Stimulated activated CD4-positive, alpha-beta T cell treated with anti-CD3 and anti-CD28 coated beads, Interleukin-2, amount 100 ng/mL, for 48 hours (primary cell): Measurements from ENCODE around the gene NR6A1.

Source experiments
- DNase-seq, 2 donors: peaks; one replicate each; pipeline ENCODE4 v3.0.0-alpha.2; 2020

The NR6A1 gene

DNA sequence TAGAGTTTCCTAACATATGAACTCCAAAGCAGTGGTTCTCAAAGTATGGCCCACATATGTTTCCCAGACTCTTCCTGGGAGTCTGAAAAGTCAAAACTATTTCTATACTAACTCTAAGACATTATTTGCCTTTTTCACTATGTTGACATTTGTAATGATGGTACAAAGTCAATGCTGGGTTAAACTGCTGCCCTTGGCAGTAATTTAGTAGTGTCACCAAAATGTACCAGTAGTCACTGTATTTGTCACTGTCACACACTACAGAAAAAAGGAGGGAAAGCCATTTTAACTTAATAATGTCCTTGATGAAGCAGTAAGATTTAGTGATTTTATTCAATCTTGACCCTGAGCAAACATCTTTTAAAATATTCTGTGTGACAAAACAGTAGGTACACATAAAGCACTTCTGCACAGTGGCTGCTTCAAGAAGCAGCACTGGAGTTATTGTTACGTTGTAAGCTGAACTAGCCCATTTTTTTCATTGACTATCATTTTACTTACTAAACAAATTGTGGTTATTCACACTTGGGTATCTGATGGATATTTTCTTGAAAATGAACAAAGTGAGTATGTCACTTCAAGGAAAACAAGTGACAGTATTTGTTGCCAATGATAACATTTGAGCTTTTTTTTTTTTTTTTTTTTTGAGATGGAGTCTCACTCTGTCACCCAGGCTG, 90.3 kb downstream of the NR6A1 start:
- DNase-seq: no peak

DNA sequence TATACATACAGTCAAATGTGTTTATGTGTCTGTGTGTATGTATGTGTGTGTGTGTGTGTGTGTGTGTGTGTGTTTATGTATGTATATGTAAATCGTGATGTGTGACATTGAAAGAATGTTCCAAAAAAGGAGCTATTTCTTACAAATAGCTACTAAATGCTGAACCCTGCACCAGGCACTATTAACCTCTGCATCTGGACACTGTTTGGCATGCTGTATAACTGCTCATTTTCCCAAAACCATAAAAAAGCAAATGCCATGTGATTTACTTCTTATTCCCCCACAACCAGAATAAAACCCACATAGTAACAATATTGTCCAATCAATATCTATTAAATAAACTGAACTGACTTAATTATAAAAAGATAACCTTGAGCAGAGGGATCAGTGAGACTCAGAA, 91.1 kb downstream of the NR6A1 start:
- no peak for DNase-seq

DNA sequence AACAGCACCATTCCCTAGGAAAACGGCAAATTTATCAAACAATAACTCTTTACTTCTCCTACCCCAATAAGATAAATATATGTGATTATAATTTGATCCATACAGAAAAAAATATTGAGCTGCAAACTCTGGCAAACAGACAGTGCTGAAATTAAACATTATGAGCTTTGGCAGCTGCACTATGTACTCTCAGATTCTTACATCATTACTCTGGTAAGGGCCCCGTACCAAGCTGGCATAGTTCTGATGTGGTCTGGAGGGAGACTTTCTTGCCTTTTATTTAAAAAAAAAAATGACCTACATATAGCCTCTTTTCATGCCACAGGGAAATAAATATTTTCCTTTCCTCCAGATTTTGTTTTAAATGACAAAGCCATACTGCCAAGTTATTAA, 95.0 kb downstream of the NR6A1 start:
- DNase-seq: no peak

DNA sequence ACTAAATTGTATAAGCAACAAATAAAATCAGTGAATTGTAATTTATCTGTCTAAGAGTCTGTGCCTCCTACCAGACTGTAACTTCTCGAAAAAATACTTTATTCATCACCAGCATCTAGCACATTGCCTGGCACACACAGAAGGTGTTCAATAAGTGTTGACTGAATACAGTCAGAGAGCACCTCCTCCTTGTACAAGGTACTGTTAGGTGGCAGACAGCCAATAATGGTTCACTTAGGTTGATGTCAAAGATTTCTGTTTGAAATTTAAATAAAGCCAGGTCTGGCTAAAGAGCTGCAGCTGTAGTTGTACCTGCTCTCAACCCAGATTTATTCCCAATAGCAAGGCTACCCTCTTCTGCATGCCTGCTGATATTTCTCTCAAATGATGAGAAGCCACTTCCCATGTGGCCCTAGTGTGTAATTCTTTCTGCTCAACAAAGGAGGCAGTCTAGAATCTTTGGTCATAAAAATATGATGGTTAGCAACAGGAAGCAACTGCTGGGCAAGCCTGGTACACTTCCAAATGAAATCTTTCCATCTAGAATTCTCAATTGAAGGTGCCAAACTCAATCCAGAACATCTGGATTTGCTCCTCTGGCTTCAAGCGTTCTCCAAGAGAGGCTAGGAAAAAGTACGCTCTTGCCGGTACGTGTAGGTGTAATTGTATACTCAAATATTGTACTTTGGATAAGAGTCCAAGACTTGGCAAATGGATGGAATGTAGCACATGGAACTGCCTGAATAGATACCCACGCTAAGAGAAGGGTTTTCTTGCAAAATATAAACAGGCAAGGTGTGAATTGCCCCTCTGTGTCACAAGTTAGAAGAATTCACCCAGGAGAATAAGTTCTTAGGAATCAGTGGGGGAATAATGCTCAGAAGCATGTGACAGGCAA, 95.6 kb downstream of the NR6A1 start:
- no peak for DNase-seq

DNA sequence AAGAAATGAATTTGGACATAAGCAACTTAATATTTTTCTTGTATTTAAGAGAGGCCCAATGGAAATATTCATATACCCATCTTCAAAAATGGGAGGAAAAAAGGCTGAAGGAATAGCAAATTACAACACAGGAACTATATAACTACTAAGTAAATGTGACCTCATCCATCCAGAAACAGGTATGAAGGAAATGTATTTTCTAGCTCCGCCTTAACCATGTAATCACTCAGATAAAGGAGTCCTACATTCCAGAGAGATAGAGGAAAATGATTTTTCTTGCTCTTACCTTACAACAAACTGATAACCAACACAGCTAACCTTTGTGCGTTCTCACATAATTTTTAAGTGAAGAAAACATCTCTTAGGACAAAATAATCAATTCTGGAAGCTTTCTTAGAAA, 96.5 kb downstream of the NR6A1 start:
- no peak for DNase-seq

DNA sequence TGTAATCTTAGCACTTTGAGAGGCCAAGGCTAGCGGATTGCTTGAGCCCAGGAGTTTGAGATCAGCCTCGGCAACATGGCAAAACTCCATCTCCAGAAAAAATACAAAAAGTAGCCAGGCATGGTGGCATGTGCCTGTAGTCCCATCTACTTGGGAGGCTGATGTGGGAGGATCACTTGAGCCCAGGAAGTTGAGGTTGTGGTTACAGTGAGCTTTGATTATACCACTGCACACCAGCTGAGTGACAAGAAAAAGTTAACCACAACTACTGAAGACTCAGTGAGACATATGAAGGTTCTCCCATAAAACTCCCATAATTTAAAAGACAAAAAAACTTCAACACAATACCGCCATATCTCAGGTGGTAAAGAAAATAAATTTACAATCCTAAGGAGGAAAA, 98.0 kb downstream of the NR6A1 start:
- no peak for DNase-seq

DNA sequence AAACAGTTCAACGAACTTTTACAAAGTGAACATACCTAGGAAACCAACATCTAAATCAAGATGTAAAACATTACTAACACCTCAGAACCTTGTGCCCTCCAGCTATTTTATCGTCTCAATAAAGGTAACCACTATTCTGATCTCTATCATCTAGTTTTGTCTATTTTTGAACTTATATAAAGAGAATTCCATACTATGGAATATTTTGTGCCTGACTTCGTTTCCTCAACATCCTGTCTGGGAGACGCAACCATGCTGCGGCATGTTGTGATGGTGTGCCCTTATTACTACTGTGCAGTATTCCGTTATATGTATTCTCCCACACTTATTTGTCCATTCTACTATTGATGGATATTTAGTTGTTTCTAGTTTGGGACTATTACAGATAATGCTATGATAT, 99.2 kb downstream of the NR6A1 start:
- DNase-seq: no peak

DNA sequence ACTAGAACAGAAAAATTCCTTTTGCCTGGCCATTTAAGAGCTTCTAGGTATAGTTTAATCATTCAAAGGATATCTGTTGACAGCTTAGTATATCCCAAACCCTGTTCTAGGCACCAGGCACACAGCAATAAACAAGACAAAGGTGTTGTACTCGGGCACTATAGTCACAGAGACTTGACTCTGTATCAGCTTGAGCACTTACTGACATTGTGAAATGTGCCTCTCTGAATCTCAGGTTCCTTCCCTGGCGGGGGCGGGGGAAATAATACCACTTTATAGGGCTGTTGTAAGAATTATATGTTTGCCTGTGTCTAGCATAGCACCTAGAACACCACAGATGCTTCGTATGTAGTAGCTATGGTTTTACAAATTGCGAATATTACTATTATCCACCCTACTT, 104.5 kb downstream of the NR6A1 start:
- no peak for DNase-seq

DNA sequence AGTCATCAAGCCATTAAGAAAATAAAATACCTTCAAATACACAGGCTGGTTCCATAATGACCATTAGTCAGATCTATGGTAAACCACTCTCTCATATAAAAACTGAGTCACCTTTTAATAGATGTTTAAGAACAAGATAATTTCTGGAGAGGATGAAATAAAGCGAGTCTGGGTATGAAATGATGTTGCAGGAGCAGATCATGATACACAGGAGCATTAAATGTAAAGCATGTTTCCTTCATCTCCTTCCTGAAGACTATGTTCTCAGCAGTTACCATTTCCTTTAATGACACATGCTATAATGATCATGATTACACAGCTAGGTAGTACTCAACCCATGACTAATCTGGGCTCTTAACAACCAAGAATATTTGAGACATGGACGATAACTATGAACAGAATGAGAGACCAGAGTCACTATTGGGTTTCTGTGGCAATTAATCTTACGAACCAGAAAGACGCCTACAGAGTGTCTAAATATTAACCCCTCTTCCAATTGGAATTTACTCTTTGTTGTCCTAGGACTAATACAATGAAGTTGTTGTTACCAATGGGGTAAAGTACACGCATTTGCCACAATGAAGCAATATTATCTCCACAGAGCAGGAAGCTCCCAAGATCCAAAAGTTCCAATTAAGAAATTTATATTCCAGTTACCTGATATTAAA, 105.6 kb downstream of the NR6A1 start:
- no peak for DNase-seq

DNA sequence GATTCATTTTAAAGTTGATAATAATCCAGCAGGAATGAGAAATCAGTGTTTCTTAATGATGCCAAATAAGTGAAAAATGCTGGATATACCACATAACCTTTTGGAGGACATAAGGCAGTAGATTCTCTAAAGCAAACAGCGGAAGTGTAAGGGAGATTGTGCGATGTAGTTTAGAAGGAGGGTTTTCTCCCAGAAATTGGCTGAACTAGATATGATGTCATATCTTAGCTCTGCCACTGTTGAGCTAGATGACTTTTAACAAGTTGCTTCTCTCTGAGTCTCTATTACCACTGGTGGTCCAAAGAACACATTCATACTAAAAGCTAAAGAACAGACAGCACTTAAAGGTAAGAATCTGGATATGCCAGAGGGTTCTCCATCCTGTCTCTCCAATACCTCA, 107.0 kb downstream of the NR6A1 start:
- DNase-seq: no peak

DNA sequence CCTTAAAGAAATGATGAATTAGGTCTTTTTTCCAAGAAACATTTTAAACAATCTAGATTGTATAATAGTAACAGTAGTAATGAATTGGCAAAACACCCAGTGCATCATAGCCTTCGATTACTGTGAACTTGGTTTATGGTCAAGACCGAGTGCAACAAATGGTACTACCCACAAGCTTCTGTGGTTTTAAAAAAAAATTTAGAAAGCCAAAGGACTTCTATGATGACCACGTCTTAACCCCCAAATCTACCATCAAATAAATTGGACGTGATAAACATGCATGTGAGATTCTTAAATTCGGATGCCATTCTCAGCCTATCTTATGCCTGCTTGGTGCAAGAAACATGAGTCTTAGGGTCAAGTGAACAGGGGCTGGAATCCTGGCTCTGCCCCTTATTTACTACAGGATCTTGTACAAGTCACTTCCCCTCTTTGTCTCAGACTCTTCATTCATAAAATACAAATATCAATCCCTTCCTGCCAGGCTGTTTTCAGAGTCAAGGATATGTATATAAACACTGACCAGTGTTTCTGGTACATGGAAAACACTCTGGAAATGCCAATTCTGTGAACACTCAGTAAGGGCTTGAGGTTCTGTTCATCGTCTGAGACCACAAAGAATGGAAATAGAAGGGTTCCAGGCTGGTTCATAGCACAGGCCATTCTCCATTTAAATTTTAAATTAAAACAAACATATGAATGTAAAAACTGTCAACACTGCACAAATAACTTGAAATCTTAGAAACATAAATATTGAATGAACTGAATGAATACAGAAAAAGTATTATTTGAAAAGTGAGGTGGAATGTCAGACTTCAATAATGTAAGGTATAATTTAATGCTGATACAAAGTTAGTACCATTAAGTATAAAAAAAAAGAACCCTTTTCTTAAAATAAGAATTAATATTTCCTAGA, 107.8 kb downstream of the NR6A1 start:
- no peak for DNase-seq

DNA sequence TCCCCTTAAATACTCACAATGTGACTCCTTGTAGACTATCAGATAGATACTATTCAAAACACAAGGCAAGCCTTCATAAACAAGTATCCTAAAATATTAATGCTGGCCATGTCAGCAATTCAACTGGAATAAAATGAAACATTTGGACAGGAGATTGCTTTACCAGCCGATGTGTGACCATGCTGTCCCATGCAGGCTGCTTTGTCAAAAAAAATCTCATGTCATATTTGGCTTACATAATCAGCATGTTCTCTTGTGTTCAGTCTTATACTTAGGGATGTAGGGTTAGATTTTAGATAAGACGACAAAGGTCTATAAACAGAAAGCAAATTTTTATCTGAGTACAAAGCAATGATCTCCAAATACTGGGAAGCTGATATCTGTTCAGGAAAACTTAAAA, 108.5 kb downstream of the NR6A1 start:
- DNase-seq: no peak

DNA sequence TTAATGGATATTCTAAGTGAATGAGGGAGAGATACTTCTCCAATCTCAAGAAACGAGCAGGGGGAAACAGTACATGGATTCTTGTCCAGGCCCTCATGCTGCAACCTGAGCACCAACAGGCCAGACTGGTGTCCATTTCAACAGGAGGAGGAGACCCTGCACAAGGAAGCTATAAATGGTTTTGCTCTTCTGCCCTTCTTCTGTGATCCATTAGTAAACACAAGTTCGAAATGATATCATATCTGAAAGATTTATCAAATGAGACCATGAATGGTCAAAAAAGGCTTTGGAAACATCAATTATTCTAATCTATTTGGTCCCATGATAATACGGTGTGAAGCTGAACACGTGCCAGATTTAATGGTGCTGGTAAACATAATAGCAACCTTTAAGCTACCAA, 109.8 kb downstream of the NR6A1 start:
- DNase-seq: no peak

DNA sequence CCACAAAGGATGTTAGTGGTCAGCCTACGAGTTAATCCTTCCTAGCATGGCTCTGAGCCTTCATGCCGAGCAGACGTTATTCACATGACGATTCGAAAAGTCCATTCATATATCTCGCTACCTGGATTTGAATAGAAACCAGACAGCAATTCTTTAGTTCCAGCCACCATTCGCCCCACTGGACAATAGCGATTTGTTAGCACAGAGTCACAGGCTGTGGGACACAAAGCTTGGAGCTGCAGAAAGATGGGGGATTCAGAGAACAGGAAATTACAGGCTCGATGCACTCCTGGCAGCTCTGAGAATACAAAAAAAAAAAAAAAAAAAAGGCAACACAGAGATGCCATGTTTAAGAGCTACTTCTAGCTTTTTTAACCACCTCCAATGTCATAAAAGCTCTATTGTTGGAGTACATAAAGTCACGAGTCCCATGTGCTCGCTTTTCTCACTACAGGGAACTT, 110.7 kb downstream of the NR6A1 start:
- no peak for DNase-seq

DNA sequence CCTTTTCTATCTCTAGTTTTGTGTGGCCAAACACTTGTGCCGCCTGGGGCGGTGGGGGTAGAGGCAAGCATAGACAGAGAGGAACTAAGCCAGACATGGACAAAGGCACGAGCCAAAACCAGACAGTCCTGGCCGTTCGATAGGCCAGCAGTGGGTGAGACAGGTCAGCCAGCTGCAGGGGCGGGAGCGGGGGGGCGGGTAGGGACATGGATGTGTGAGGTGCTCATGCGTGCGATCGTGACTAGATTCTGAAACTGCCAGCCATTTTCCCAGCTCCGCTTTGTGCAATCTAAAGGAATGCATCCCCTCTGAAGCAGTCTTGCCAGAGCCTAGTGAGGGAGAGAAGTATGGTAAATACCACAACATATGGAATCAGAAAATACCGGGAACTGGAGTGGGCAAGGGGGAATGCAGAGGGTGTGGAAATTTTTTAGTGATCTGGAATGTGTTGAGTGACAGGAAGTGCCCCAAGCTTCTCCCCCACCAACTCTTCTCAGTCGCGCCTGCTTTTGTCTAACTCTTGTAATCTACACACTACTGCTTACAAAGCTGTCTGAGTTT, 111.9 kb downstream of the NR6A1 start:
- peak; percentile 3 to 27 for DNase-seq

DNA sequence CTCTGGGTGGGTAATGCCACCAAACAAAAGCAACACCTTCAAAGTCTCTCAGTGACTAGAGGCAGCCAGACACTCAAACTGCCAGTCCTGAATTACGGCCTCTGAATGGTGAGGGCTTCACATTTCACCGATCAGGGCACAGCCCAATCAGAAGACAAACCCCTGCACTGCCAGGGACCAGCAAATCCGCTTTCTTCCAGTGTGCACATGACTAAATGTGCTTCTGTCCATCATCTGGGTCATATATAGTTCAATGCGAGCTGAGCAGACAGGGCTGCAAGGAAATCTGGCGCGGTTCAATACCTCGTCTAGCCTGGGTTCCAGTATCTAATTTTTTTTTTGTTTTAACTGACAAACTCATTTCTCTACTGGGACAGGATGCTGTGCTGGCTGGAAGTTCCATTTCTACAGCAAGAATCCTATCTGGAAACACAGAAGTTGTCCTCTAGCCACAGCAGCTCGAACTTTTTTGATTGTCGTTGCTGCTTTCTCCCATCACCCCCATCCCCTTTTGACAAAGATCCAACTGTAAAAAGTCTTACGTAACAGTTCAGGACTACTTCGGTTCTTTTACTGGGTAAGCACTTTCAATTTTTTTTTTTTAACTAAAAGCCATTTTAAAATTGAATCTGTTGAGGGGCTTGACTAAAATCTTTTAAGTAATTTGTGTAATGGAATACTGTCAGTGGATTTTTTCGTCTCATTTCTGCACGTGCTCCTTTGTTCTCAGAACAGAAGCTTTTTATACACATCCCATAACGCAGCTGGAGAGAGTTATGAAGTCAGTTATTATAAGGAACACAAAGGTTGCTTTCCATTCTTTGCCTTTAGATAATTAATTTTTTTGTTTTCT, 112.7 kb downstream of the NR6A1 start:
- peak; percentile 3 to 21 for DNase-seq

DNA sequence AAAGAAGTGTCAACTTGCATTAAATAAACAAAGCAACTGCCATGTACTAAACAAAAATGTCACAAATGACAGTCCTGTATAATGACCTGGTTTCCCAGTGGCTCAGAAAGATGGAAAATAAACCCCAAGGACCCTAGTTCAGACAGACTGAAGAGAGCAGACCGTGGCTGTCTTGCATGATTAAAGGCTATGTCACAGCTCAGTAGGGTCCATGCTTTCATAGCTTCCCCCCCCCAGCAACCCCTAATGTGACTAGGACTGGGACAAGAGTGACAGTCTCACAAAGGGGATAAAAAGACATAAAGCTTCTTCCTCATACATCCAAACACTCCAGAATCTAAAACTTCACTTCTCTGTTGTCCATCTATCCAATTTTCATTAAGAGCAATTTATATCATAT, 113.6 kb downstream of the NR6A1 start:
- DNase-seq: no peak

DNA sequence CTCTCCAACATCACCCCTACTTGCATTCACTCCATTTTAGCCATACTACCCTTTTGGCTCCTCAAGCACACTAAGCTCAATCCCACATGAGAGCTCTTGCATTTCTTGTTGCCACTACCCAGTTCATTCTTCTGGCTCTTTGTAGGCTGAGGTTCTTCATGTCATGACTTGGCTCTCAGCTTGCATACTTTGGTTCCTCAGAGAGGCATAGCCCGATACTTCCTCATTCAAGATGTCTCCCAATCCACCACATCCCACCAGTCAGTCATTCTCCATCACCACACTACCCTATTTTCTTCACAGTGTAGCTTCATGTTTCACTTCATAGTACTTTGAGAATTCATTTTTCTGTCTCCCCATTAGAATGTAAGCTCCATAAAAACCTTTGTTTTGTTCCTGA, 116.7 kb downstream of the NR6A1 start:
- no peak for DNase-seq

DNA sequence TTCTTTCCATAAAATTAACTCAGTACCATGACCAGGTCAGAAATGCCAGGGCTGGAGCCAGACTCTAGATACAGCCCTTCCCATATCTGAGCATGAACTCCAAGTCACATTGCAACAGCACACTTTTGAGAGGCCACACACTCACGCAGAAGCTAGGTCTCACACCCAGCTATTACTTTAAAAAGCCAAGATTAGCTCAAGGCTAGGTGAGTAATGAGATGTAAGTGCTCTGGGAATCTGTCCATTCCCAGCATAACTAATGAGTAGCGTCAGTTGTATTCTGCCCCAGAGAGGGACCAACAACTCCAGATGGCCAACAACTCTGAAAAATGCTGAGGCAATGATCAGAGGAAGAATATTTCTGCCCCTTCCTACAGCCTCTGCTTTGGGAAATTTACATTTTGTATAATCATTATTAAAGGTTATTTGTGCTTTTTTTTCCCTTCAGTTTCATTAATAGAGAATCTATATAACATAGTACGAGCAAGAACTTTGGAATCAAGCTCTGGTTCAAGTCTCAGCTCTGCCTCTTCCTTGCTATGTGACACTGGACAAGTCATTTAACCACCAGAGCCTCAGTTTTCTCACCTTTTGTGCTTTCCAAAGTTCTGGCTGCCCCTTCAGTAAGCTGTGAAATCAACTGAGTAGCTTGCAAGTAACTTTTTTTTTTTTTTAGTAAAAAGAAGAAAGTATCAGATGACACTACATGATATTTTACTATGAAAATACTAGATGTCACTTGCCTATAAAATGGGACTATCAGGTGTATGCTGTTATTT, 118.3 kb downstream of the NR6A1 start:
- no peak for DNase-seq

DNA sequence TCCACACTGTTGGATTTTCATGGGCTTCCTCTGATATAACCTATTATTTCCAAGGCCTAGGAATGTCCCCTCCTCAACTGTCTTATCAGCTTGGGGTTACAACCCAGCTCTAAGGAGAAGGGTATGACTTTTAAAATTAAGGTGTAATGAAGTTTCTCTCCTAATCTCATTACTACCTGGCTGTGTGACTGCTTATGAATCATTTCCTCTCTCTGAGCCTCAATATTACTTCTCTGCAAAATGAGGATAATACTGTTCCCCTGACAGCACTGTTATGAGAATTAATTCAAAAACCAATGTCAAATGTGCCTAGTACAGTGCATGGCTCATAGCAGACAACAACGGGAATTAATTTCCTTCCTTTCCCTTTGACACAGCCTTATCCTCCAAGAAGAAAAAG, 118.9 kb downstream of the NR6A1 start:
- DNase-seq: no peak

DNA sequence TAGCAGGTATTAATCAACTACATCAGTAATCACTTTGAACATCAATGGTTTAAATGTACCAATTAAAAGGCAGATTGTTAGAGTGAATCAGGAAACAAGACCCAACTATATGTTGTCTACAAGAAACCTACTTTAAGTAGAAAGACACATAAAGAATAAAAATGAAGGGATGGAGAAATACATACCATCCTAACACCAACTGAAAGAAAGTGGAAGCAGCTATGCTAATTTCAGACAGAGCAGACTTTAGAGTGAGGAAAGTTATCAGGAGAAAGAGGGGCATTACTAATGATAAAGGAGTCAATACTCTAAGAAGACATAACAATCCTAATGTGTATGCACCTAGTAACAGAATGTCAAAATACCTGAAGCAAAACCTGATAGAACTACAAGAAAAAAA, 125.8 kb downstream of the NR6A1 start:
- DNase-seq: no peak
